RWPE2 (cell line): ENCODE results near the gene MORF4L2.

ENCODE experiments used
- ATAC-seq: fragments of 200-7000 bp; cut with Tn5 transposase; 3 replicates; pipeline ENCODE4 v1.9.1; 2021; ENCODE audit warnings: low read depth
- DNase-seq: peaks from one replicate; pipeline ENCODE4 v3.0.0-alpha.2; 2020; ENCODE audit warnings: low spot score
- H3K27ac ChIP-seq: fragments of 450-650 bp; 2 replicates; pipeline ENCODE4 v1.5.1; 2017; ENCODE audit warnings: mild to moderate bottlenecking; ENCODE audit not compliant: poor library complexity, severe bottlenecking
- H3K27me3 ChIP-seq: fragments of 250-450 bp; sonication (Bioruptor Pico); 2 replicates; pipeline ENCODE4 v1.5.1; 2021; ENCODE audit warnings: mild to moderate bottlenecking, moderate library complexity; ENCODE audit not compliant: insufficient read depth, poor library complexity, severe bottlenecking
- H3K36me3 ChIP-seq: fragments of 250-450 bp; sonication (Bioruptor Pico); 2 replicates; pipeline ENCODE4 v1.5.1; 2020; ENCODE audit warnings: low read depth, mild to moderate bottlenecking, moderate library complexity
- H3K4me1 ChIP-seq: fragments of 250-450 bp; sonication (Bioruptor Pico); 2 replicates; pipeline ENCODE4 v1.5.1; 2021; ENCODE audit warnings: mild to moderate bottlenecking, moderate library complexity; ENCODE audit not compliant: insufficient read depth, poor library complexity, severe bottlenecking
- H3K4me3 ChIP-seq: fragments of 250-450 bp; sonication (Bioruptor Pico); 2 replicates; pipeline ENCODE4 v1.5.1; 2021; ENCODE audit warnings: mild to moderate bottlenecking, moderate library complexity; ENCODE audit not compliant: severe bottlenecking
- H3K9me3 ChIP-seq: fragments of 250-450 bp; sonication (Bioruptor Pico); 2 replicates; pipeline ENCODE4 v1.5.1; 2021; ENCODE audit warnings: mild to moderate bottlenecking, moderate library complexity; ENCODE audit not compliant: severe bottlenecking
- CTCF ChIP-seq: fragments of 450-650 bp; IDR thresholded peaks from one replicate; pipeline ENCODE4 v1.5.1; 2017; ENCODE audit warnings: mild to moderate bottlenecking, moderate library complexity; ENCODE audit not compliant: poor library complexity, severe bottlenecking

The MORF4L2 gene

GRCh38 chrX:103685396-103685795 lies 1.1 kb downstream of the MORF4L2 start:
- H3K27ac ChIP-seq: peak overlapping the region; percentile 87
- no peak for ATAC-seq
- peaks cover 58% of the 10 kb centered on the region for H3K36me3 ChIP-seq
- no peak for TF ChIP-seq CTCF
- H3K27me3 ChIP-seq: no peaks in the 10 kb centered on the region
- H3K9me3 ChIP-seq: no peaks in the 10 kb centered on the region
- H3K4me3 ChIP-seq: peak overlapping the region; percentile 82
- no peak for DNase-seq
- no peaks in the 10 kb centered on the region for H3K4me1 ChIP-seq

GRCh38 chrX:103681443-103681842 lies 5.1 kb downstream of the MORF4L2 start:
- H3K27ac ChIP-seq: no peak overlapping the region
- H3K27me3 ChIP-seq: no peaks in the 10 kb centered on the region
- TF ChIP-seq CTCF: no peak
- no peaks in the 10 kb centered on the region for H3K9me3 ChIP-seq
- H3K4me3 ChIP-seq: no peak overlapping the region
- ATAC-seq (no peak), DNase-seq (no peak)
- H3K4me1 ChIP-seq: no peaks in the 10 kb centered on the region
- peaks cover 94% of the 10 kb centered on the region for H3K36me3 ChIP-seq

DNA sequence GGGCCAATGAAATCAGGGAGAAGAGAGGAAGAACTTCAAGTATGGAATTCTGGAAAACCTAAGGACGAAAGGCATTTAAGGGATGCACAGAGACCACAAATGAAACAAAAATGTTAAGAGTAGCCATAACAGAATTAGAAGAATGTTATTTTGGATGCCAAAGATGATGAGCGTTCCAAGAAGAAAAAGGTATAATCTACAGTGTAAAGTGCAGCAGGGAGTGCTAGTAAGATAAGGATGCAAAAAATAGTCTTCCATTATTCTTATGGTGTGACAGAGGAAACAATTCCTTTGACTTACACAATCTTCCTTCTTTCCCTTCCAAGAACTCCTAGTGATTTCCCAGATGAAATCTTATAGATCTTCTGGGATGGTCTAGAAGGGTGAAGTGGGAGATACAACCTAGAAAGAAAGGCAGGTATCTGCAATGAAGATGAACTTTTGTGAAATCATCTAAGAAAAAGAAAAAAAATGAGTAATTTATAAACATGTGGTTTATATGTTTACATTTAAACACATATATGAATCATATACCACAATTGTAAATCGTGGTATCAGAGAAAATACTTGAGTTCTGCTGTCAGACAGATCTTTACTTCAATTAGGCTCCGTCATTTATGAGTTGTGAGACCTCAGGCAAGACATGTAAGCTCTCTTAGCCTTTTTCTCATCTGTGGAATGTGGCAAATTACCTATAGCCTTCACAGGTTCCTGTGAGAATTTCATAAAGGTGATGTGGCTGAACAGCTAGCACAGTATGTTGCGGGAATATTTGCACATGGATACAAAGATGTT lies 8.1 kb downstream of the MORF4L2 start:
- Histone ChIP-seq H3K36me3 (peaks cover 79% of the 10 kb centered on the region), H3K27me3 (no peaks in the 10 kb centered on the region), H3K4me1 (no peaks in the 10 kb centered on the region), H3K4me3 (no peak overlapping the region), H3K9me3 (no peaks in the 10 kb centered on the region), H3K27ac (no peak overlapping the region)
- DNase-seq: no peak
- ATAC-seq: no peak
- TF ChIP-seq CTCF: no peak

DNA sequence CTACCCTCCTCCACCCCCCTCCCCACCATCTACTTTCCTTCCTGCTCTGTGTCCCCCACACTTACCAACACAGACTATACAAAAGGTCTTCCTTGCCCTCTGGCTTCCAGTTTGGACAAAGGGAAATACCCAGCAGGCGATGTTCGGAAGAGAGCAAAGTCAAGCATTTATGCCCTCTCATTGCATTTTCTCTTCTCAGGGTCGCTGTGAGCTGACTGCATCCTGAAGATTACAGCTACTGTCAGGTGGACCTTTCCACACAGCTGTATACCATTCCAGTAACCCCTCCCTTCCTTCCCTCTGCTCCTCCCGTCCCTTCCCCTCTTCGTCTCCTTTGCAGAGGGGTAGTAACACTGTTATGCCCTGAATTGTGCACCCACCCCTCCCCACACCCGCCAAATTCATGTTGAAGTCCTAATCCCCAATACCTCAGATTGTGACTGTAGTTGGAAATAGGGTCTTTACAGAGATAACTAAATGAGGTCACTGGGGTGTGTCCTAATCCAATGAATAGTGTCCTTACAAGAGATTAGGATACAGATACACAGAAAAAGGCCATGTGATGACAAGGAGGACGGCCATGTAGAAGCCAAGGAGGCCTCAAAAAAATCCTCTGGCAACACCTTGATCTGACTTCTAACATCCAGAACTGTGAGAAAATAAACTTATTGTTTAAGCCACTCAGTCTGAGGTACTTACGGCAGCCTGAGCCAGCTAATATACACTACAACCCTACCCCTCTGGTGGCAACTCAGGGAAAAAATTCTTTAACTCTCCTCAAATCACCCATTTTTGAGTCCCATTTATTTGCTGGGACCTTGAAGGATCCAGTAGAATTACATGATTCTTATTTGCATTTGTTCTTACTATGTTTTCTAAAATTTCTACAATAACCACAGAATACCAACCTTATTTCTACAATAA lies 11.7 kb downstream of the MORF4L2 start:
- H3K36me3 ChIP-seq: peaks cover 43% of the 10 kb centered on the region
- ATAC-seq: peak; percentile 40
- H3K9me3 ChIP-seq: no peaks in the 10 kb centered on the region
- DNase-seq: no peak
- no peak overlapping the region for H3K4me3 ChIP-seq
- H3K4me1 ChIP-seq: no peaks in the 10 kb centered on the region
- TF ChIP-seq CTCF: no peak
- no peaks in the 10 kb centered on the region for H3K27me3 ChIP-seq
- H3K27ac ChIP-seq: no peak overlapping the region
